ENCODE measurements around the gene MAP3K12.
"Not testable (repeated sequence)": the region's sequence is repeated elsewhere in the genome, so short reads cannot be mapped to it uniquely, and the experiment has no call there.

Gene MAP3K12

GRCh38 chr12:53482626-53483168 is 16.6 kb downstream of the MAP3K12 start:
- ChIA-PET POLR2A (interaction anchor here (1.0 to 2.7 kb wide), 2 partner anchors 8 to 18 kb away, joined by 3 to 12 read pairs; no protein-coding TSS in a partner anchor), CTCF (interaction anchor here (0.9 to 3.0 kb wide), 9 partner anchors 9 to 130 kb away, joined by 3 to 20 read pairs (median 7); partner anchors contain the start of gene TARBP2)
- no peak for TF ChIP-seq CTCF (IDR thresholded peaks at IDR 0.05; ENCODE audit: control extremely low read depth, extremely low read depth, low read depth, missing control alignments)
- DNase-seq (ENCODE audit: extremely low spot score), result no peak

- DNase-seq (ENCODE audit: extremely low spot score), result no peak
- TF ChIP-seq CTCF (IDR thresholded peaks at IDR 0.05; ENCODE audit: control extremely low read depth, extremely low read depth, low read depth, missing control alignments), result no peak
- ChIA-PET CTCF (interaction anchor here (0.9 to 3.0 kb wide), 10 partner anchors 9 to 137 kb away, joined by 3 to 20 read pairs (median 6); partner anchors contain the start of gene TARBP2), POLR2A (interaction anchor here (2.7 kb wide), 1 partner anchor 8 kb away, joined by 12 read pairs; no protein-coding TSS in a partner anchor)
These were observed 17.2 kb downstream of the MAP3K12 start for GRCh38 chr12:53481939-53482586.

DNA sequence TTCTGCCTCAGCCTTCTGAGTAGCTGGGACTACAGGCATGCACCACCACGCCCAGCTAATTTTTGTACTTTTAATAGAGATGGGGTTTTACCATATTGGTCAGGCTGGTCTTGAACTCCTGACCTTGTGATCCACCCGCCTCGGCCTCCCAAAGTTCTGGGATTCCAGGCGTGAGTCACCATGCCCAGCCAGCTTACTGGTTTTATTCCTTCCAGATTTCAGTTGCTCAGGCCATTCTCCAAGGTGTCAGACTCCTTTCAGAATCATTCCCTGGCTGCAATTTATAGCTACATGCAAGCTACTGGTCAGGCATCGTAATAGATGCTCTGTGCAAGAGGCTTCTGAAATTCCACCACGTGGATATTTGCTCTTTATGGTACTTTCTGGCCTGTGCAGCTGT is 17.8 kb downstream of the MAP3K12 start:
- CTCF ChIA-PET, result interaction anchor here (0.8 to 3.0 kb wide), 11 partner anchors 8 to 136 kb away, joined by 3 to 20 read pairs (median 5); partner anchors contain the start of gene TARBP2
- DNase-seq (ENCODE audit: extremely low spot score), result not testable (repeated sequence)
- POLR2A ChIA-PET, result interaction anchor here (2.7 kb wide), 1 partner anchor 9 kb away, joined by 12 read pairs; no protein-coding TSS in a partner anchor

GRCh38 chr12:53480491-53481442 is 18.5 kb downstream of the MAP3K12 start:
- TF ChIP-seq CTCF (IDR thresholded peaks at IDR 0.05; ENCODE audit: control extremely low read depth, extremely low read depth, low read depth, missing control alignments), result no peak
- POLR2A ChIA-PET, result interaction anchor here (2.7 kb wide), 1 partner anchor 10 kb away, joined by 12 read pairs; no protein-coding TSS in a partner anchor
- no peak for DNase-seq (ENCODE audit: extremely low spot score)
- CTCF ChIA-PET, result interaction anchor here (0.8 to 3.0 kb wide), 9 partner anchors 8 to 135 kb away, joined by 3 to 20 read pairs (median 5); no protein-coding TSS in a partner anchor

- ChIA-PET CTCF (interaction anchor here (1.0 to 3.8 kb wide), 6 partner anchors 10 to 158 kb away, joined by 3 to 18 read pairs (median 5); partner anchors contain the start of gene AAAS), POLR2A (interaction anchor here (0.6 to 1.7 kb wide), 3 partner anchors 9 to 277 kb away, joined by 3 to 8 read pairs (median 4); no protein-coding TSS in a partner anchor)
- DNase-seq (ENCODE audit: extremely low spot score), result no peak
- TF ChIP-seq CTCF (IDR thresholded peaks at IDR 0.05; ENCODE audit: control extremely low read depth, extremely low read depth, low read depth, missing control alignments), result no peak
These were observed 19.9 kb downstream of the MAP3K12 start for GRCh38 chr12:53479331-53479730.

DNA sequence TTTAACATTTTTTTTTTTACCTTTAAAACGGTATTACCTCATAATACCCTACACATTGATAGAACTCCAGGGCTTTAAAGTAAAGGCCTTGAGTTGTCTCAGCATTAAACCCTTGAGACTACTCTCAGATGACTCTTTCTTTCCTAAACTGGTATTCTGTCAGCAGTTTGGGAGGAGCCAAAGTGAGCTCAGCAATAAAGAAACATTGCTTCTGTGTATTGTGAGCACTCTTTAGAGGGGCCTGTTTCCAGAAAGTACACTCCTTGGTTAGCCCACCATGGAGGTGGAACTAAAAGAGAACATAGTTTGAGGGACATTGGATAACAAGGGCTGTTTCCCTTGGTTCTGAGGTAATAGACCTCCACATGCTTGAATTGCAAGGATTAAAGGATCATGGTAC is 20.4 kb downstream of the MAP3K12 start:
- ChIA-PET CTCF (interaction anchor here (0.8 to 3.8 kb wide), 6 partner anchors 10 to 158 kb away, joined by 3 to 18 read pairs (median 5); partner anchors contain the start of gene AAAS), POLR2A (interaction anchor here (0.6 to 1.7 kb wide), 4 partner anchors 10 to 276 kb away, joined by 3 to 8 read pairs (median 4); no protein-coding TSS in a partner anchor)
- no peak for TF ChIP-seq CTCF (IDR thresholded peaks at IDR 0.05; ENCODE audit: control extremely low read depth, extremely low read depth, low read depth, missing control alignments)
- no peak for DNase-seq (ENCODE audit: extremely low spot score)
